NCI-H1417 treated with DMSO at 0.1 percent for 48 hours (cell line): Measurements from ENCODE around the gene SNAP23.

ENCODE experiments used
- DNase-seq: peaks from one replicate; lab custom pipeline; 2025; lab: John Stamatoyannopoulos, UW

The SNAP23 gene

DNA sequence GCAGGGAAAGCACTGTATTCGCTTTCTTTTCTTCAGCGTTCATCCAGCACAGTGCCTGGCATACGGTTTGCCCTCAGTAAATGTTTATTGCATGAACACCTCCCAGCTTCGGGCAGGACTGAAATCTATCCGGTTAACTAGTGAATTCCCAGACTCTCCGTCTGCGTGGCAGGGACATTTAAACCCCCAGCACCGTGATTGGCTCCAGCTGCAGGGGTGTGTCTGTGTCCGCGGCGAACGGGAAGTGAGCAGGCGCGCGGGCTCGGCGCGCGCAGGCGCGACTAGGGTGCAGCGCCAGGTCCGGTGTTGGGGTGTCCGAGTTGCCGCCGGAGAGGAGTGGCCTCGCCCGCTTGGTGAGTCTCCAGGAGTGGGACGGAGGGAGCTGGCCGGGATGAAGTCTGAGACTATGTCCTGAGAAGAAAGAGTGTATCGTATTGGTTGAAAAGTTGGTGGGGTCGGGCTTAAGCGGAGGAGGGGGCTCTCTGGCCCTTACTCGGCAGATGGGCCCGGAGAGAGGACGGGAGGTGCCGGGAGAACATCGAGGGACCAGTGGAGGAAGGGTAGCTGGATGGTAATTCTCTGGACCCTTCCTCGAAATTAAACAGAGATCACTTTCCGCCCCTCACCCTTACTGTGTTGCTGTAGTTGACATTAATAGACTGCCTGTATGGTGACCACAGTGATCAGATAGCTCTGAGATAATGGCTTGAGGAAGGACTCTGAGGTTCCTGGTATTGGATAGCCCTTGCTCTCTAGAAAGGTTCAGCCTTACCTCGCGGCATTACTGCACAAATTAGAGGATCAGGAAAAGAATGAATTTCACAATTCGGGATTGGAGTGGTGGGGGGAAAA, at the start of gene SNAP23:
Gene SNAP23, plus strand, starts transcription at position 274 of the 852 bp plus-strand sequence. CDS start 16,213 bp downstream, outside the sequence.
- peak; percentile 12 for DNase-seq

- DNase-seq, result no peak
These were observed 47.8 kb upstream of the SNAP23 start for GRCh38 chr15:42447599-42447998.

DNA sequence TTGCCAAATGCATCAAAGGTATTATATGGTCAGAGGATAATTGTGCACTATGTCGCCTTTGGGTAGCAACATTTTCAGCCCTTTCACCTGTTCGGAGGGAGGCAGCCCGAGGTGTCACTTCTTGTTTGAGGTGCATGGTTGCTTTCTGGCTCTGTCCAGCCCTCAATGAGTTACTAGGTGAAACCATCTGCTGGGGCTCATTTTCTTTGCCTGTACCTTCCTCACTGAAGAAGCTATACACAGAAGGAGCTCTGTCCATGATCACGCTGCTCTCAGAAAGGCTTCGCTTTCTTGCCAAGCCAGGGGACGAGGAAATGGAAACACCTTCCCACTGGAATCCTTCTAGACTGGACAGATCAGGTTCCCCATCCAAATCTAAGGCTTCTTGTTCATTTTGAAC, 47.2 kb upstream of the SNAP23 start:
- DNase-seq, result no peak

DNA sequence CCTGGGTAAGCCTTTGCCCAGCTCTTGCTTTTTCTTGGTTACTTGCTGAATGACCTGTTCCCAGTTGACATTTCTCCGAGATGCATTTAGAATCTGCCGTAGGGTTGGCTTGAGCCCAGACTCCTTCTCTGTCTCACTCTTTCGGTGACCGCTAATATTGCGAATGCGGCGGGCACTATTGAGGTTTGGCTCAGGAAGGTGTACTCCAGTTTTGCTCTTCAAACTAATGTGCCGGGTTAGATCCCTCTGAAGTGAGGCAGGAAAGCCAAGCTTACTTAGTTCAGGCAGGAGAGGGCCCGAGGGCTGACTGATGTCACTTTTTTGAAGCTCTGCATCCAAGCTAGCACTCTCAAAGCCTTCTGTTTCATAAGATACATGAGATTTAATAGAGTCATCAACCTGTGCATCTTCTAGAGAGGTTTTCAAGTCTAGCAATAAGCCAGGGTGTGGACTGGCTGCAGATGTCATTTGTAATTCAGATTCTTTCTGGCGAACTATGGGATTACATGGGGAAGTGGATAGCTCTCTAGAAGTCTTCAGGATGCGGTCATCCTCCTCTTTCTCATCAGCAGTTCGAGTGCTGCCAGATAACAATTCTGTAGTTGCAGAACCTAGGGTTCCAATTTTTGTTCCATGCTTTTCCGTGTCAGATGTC, 45.5 kb upstream of the SNAP23 start:
- no peak for DNase-seq

- no peak for DNase-seq
These were observed 45.0 kb upstream of the SNAP23 start for GRCh38 chr15:42450425-42450790.

DNA sequence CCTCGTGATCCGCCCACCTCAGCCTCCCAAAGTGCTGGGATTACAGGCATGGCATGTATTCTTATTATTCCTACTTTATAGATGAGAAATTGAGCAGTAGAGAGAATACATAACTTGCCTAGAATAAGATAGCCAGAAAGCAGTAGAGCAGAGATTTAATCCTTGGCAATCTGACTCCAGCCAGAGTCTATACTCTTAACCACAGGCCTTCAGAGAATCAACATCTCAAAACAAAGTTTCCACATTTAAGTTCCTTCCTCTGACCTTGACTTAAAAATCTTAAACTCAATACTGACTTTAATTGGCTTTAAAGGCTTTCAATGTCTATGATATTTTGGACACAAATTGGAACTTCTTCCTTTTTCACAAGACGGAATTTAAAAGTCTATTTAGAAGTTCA, 41.6 kb upstream of the SNAP23 start:
- no peak for DNase-seq

DNA sequence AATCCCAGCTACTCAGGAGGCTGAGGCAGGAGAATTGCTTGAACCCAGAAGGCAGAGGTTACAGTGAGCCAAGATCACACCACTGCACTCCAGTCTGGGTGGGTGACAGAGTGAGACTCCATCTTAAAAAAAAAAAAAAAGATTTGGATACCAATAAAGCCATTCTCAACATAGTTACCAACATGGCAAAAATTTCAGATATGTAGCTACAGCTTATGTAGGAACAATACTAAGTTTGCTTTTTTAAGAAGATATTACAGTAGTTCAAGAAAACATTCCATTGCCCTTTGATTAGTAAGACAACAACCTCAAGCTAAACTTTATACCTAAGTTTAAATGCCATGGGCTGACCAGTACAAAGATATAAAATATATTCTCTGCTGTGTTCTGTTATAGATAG, 38.9 kb upstream of the SNAP23 start:
- DNase-seq, result no peak

- no peak for DNase-seq
These were observed 38.5 kb upstream of the SNAP23 start for GRCh38 chr15:42456971-42457370.

- no peak for DNase-seq
These were observed 37.7 kb upstream of the SNAP23 start for GRCh38 chr15:42457445-42458442.

DNA sequence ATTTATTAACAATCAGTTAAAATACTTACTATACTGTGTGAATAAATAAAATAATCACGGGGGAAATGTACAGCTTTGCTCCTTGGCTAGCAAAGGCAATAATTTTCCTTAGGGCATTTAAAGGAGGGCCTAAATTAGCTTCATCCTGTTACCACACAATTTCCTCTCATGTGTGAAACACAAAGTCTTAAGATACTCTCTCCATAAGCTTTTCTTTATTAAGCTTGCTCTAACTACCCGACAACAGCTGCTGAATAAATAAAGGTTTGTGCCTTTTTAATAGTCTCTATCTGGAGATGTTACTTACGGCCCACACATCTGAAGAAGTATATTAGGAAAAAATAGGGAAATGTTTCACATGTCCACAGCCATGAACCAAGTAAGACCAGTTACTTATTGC, 34.2 kb upstream of the SNAP23 start:
- no peak for DNase-seq

GRCh38 chr15:42465520-42466259, 29.7 kb upstream of the SNAP23 start:
- DNase-seq, result no peak

- DNase-seq, result no peak
These were observed 24.4 kb upstream of the SNAP23 start for GRCh38 chr15:42471002-42471401.

DNA sequence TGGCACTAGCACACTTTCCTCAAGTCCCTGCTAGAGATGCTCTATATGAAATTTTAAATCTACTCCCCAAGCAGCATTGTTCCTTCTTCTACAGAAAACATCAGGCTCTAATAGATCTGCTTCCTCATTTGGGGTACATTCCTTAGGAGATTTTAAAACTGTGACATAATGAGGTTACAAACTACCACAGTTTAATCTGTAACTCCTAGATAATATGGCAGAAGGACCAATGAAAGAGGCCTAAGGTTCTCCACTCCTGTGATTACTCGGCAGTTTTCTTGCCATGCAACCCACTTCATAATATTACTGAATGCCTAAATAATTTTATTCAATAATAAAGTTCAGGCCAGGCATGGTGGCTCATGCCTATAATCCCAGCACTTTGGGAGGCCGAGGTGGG, 20.6 kb upstream of the SNAP23 start:
- DNase-seq, result no peak

- no peak for DNase-seq
These were observed 12.7 kb upstream of the SNAP23 start for GRCh38 chr15:42482701-42483100.

GRCh38 chr15:42483677-42484076, 11.8 kb upstream of the SNAP23 start:
- no peak for DNase-seq

- DNase-seq, result no peak
These were observed 5.2 kb upstream of the SNAP23 start for GRCh38 chr15:42490291-42490670.

- peak; percentile 35 for DNase-seq
These were observed 4.5 kb upstream of the SNAP23 start, which contains the start of gene ZNF106 for GRCh38 chr15:42490671-42491538. Gene ZNF106 (minus strand): TSS chr15:42491141. CDS start chr15:42472289, 18,852 bp downstream.

GRCh38 chr15:42491539-42492225, 3.8 kb upstream of the SNAP23 start:
- DNase-seq, result no peak

GRCh38 chr15:42493679-42494078, 1.8 kb upstream of the SNAP23 start:
- DNase-seq, result no peak

- no peak for DNase-seq
These were observed 455 bp upstream of the SNAP23 start for GRCh38 chr15:42494998-42495360.
